Body of pancreas (tissue), 4 donors: ENCODE results near the gene PHETA2. TPM values are rescaled to one million over a fixed set of nuclear protein-coding genes. Genes with fewer than 3 reads are reported as not detected.

Experiments used
- ATAC-seq: fragments of 150-250 bp; one replicate; pipeline ENCODE4 v1.9.1; 2016
- DNase-seq, 4 donors: peaks; one replicate each; pipeline ENCODE4 v3.0.0-alpha.2; 2019
- H3K27ac ChIP-seq, 4 donors: fragments of 200-600 bp; sonication (generic); 1 replicate in 3 of 4; 2 replicates in 1 of 4; pipeline versions ENCODE4 v1.5.1 to v1.6.1; 2016 to 2019; ENCODE audit warnings: mild to moderate bottlenecking in 1 of 4, mixed read lengths in 1 of 4, moderate library complexity in 1 of 4
- H3K27me3 ChIP-seq, 2 donors: fragments of 200-600 bp; sonication (generic); one replicate each; pipeline ENCODE4 v1.6.0; 2016; ENCODE audit warnings: mild to moderate bottlenecking in 1 of 2
- H3K36me3 ChIP-seq, 2 donors: fragments of 200-600 bp; sonication (generic); replicated peaks in 1 of 2; 2 replicates each; pipeline ENCODE4 v1.5.1; 2016; ENCODE audit warnings: low read depth in 2 of 2; ENCODE audit not compliant: insufficient read depth in 1 of 2
- H3K4me1 ChIP-seq: fragments of 200-600 bp; sonication (generic); one replicate; pipeline ENCODE4 v1.6.0; 2016
- H3K4me3 ChIP-seq, 2 donors: fragments of 200-600 bp; sonication (generic); 1 replicate in 1 of 2; 2 replicates in 1 of 2; pipeline ENCODE4 v1.5.1; 2016 to 2019
- H3K9me3 ChIP-seq, 3 donors: fragments of 200-600 bp; sonication (generic); 1 replicate in 2 of 3; 2 replicates in 1 of 3; pipeline ENCODE4 v1.5.1; 2016
- CTCF ChIP-seq, 7 experiments: fragments of 450-650 bp in 4 of 7; fragments of 200-600 bp in 3 of 7; sonication (generic) in 3 of 7; IDR thresholded peaks; one replicate each; pipeline ENCODE4 v1.5.1; 2016 to 2019; ENCODE audit warnings: antibody characterized with exemption in 7 of 7
- POLR2A ChIP-seq, 3 donors: fragments of 450-650 bp; IDR thresholded peaks; one replicate each; pipeline ENCODE4 v1.6.1; 2016; ENCODE audit warnings: antibody characterized with exemption in 3 of 3, mild to moderate bottlenecking in 2 of 3
- WGBS, 2 donors: methylation state at CpG; one replicate each; pipeline ENCODE4 v1.1.5; 2017; 5-methylcytosine and 5-hydroxymethylcytosine counted together
- intact Hi-C: fragments of 100-400 bp; cut with DNase I; formaldehyde crosslinking; loops from one replicate; pipeline ENCODE4 v1.15.1; 2023
- total RNA-seq, 2 donors: library from RNA; depleted of rRNA; stranded (reverse); fragments of >200 nt; gene quantifications; one replicate each; pipeline ENCODE4 v1.1.0, GENCODE V29; 2016

The PHETA2 gene, protein sequence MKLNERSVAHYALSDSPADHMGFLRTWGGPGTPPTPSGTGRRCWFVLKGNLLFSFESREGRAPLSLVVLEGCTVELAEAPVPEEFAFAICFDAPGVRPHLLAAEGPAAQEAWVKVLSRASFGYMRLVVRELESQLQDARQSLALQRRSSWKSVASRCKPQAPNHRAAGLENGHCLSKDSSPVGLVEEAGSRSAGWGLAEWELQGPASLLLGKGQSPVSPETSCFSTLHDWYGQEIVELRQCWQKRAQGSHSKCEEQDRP
- total RNA-seq, result 10 to 100 TPM in 1 of 2 donors, 1 to 10 TPM in 1; 9.2 to 12.2 TPM

DNA sequence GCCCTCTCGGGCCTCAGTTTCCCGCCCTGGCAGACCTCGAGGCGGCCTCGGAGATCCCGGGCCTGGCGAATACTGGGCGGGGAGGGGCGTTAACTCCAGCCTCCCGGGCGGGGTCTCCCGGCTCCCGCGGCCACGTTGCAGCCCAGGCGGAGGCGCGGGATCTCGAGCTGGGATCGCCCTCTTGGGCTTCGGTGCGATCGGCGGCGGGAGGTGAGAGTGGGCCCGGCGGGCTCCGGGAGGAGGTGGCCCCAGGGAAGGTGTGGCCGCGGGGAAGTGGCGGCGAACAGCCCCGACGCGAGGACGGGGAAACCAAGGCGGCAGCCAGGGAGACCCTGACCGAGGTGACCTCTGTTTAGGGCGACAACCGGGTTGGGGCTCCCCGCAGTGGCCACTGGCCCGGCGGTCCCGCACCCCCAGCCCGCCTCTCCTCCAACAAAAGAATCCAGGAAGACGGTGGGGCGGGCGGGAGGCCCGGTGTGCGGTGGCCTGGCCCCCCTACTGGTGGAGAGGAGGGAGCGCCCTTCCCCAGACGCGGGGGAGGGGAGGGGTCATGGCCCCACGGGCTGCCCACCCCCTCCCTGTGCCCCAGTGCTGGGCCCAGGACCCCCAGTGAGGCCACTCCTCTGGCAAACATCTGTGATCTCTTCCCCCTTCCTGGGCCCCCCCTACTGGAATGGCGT lies at the start of gene PHETA2:
TSS of gene PHETA2 (plus strand) at position 117 of the 680 bp plus-strand sequence. CDS start 3,046 bp downstream, outside the sequence.
- ATAC-seq (peak; percentile 10), DNase-seq (peak; percentile 58 to 72 (median 62))
- no peaks in the 10 kb centered on the region for H3K9me3 ChIP-seq
- no peaks in the 10 kb centered on the region for H3K27me3 ChIP-seq
- TF ChIP-seq POLR2A (IDR thresholded peaks at IDR 0.05) (peak; percentile 22 to 71 (median 59)), CTCF (IDR thresholded peaks at IDR 0.05) (peak in 6 of 7 experiments; percentile 25 to 47 (median 40))
- H3K36me3 ChIP-seq, result no peaks in the 10 kb centered on the region
- H3K27ac ChIP-seq, result peak within 1 kb of the TSS; percentile 82 to 92 (median 84)
- intact Hi-C loops, result no loop called here
- H3K4me3 ChIP-seq, result peak within 1 kb of the TSS; percentile 39 to 43
- WGBS, 2 donors, result 0% methylated on average over 16 to 50 of the region's 55 CpGs
- peaks cover 59% of the 10 kb centered on the region for H3K4me1 ChIP-seq

DNA sequence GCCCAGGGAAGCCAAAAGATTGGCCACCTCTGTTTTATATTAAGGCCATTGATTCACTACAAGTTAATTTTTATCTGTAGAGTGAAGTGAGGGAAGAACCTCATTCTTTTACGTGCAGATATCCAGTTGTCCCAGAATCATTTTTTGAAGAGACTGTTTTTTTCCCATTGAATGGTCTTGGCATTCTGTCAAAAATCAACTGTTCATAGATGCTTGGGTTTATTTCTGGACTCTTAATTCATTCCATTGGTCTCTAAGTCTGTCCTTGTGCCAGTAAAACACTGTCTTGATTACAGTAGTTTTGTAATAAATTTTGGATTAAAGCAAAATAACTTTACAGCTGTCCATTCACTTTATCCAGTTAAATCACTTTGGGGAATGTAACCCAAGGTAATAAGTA lies 48.6 kb upstream of the PHETA2 start:
- DNase-seq, result no peak
- no peak overlapping the region for H3K4me3 ChIP-seq
- TF ChIP-seq CTCF (IDR thresholded peaks at IDR 0.05) (no peak), POLR2A (IDR thresholded peaks at IDR 0.05) (no peak)
- H3K4me1 ChIP-seq, result no peaks in the 10 kb centered on the region
- no peak overlapping the region for H3K27ac ChIP-seq
- no peaks in the 10 kb centered on the region for H3K9me3 ChIP-seq
- WGBS, 2 donors, result 53 to 59% methylated on average over 1 of the region's 1 CpG
- no peaks in the 10 kb centered on the region for H3K36me3 ChIP-seq
- intact Hi-C loops, result no loop called here
- ATAC-seq, result no peak
- no peaks in the 10 kb centered on the region for H3K27me3 ChIP-seq

DNA sequence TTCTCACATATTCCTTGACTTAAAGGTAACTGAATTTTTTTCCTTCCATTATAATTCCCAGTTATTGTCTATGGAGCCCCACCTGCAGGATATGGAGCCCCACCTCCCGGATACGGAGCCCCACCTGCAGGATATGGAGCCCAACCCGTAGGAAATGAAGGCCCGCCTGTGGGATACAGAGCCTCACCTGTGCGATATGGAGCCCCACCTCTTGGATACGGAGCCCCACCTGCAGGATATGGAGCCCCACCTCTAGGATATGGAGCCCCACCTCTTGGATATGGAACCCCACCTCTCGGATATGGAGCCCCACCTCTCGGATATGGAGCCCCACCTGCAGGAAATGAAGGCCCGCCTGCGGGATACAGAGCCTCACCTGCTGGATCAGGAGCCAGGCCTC lies 47.3 kb upstream of the PHETA2 start:
- Histone ChIP-seq H3K9me3 (no peaks in the 10 kb centered on the region), H3K27ac (no peak overlapping the region), H3K4me3 (no peak overlapping the region), H3K27me3 (no peaks in the 10 kb centered on the region), H3K4me1 (no peaks in the 10 kb centered on the region), H3K36me3 (no peaks in the 10 kb centered on the region)
- DNase-seq (no peak), ATAC-seq (no peak)
- TF ChIP-seq POLR2A (IDR thresholded peaks at IDR 0.05) (no peak), CTCF (IDR thresholded peaks at IDR 0.05) (no peak)
- intact Hi-C loops, result no loop called here
- WGBS, 2 donors, result 91% methylated on average over 9 to 10 of the region's 10 CpGs

DNA sequence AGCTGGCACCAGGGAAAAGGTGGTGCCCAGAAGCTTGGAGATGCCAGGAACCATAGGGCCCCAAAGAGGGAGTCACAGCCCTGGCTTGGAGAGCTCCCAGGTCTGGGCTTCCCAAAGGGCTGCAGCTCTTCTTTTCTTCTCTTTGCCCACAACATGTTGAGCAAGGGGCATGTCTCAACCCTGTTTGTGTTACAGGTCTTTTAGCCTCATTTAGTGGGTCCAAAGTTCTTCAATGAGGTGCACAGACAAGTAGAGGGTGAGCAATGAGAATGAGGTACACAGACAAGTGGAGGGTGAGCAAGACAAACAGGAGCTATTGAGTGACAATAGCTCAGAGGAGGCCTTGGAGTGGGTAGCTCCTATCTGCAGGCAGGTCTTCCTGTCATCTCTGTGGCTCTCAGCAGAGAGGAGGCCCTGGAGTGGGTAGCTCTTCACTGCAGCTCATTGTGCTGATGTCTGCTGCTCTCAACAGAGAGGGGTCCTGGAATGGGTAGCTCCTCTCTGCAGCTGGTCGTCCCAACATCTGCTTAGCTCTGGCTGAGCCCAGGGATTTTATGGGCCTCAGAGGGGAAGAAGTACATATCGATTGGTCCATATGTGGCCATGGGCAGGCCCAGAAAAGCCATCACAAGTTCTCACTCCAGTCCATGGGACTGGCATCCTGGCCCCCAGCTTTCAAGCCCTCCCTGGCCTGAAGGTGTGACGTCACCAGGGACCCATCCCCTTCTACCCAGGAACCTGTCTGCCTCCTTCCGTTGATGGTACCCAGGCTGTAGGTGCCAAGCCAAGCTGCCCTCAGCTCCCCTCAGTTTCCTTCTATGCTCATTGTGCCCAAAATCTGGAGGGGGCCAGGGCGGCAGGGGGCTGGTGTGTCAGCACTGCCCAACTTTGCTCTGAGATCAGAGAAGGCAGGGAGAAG lies 40.5 kb upstream of the PHETA2 start:
- WGBS, 2 donors, result 85 to 100% methylated on average over 2 to 4 of the region's 5 CpGs
- Histone ChIP-seq H3K27ac (no peak overlapping the region), H3K36me3 (no peaks in the 10 kb centered on the region), H3K9me3 (peaks cover 0 to 7% (median 0%) of the 10 kb centered on the region in 3 donors), H3K4me3 (no peak overlapping the region), H3K4me1 (no peaks in the 10 kb centered on the region), H3K27me3 (no peaks in the 10 kb centered on the region)
- intact Hi-C loops, result no loop called here
- TF ChIP-seq CTCF (IDR thresholded peaks at IDR 0.05), result no peak
- no peak for TF ChIP-seq POLR2A (IDR thresholded peaks at IDR 0.05)
- DNase-seq, result no peak
- ATAC-seq, result no peak
